Measurements from ENCODE around the gene SMG6. TPM values are rescaled to one million over a fixed set of nuclear protein-coding genes. Genes with fewer than 3 reads are reported as not detected.
A peak's percentile ranks its signal among the peaks of the same experiment; 100 is the strongest.

SMG6 gene
- total and polyA plus RNA-seq, 2 of the 13 experiments (the other 11 are each of a cell fraction or from before 2014, with no cell fraction given), result 4.6 to 14.6 TPM

DNA sequence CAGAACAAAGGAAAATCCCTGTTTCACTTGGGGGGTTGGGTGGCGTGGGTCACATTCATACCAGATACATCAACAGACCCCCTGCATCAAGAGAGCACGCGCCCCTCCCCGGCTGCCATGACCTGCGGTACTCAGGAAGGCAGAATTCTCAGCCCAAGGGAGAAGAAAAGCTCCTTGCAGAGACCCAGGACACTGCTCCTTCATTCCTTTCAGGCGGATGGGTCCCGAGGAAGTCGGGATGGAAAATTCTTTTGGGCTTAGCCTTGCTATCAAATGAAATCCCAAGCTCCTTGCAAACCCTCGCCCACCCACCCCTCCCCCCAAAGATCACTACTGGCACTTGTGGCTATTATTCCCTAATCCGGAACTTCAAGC, 208.1 kb downstream of the SMG6 start:
- intact Hi-C loops (cut with micrococcal nuclease; ENCODE audit: unreplicated experiment) (loop anchor here (1.0 to 5.0 kb wide), 3 partner anchors 62 to 149 kb away; no protein-coding TSS in a partner anchor), in situ Hi-C loops (cut with HindIII; ENCODE audit: extremely low pct_ligation_motif_present, low pct_unique_long_range_greater_than_20kb) (loop anchor here (5.0 kb wide), 1 partner anchor 147 kb away; no protein-coding TSS in a partner anchor)
- Histone ChIP-seq H3K27ac (ENCODE audit: extremely low read length, insufficient read depth, low read length) (peak overlapping the region; percentile 81), H3K4me1 (ENCODE audit: insufficient read depth, low read length) (peaks cover 39% of the 10 kb centered on the region), H3K79me2 (ENCODE audit: insufficient read depth, low read length) (no peaks in the 10 kb centered on the region), H3K4me2 (ENCODE audit: low read depth, low read length) (peak overlapping the region; percentile 58), H3K4me3 (replicated peaks in 1 of 3; ENCODE audit: insufficient read depth in 1 of 3, low read depth in 2 of 3, low read length in 3 of 3) (peak overlapping the region in 1 of 3 experiments; percentile 14; a peak in 1 of 6 replicates), H2AFZ (ENCODE audit: low read length) (no peak overlapping the region), H3K9me3 (ENCODE audit: low read length) (no peaks in the 10 kb centered on the region), H3K36me3 (replicated peaks in 1 of 2; ENCODE audit: control insufficient read depth in 1 of 2, insufficient read depth in 2 of 2, low read length in 2 of 2) (peaks cover 0 to 11% of the 10 kb centered on the region in 2 experiments; a peak in 1 of 5 replicates), H4K20me1 (ENCODE audit: insufficient read depth, low read length) (no peaks in the 10 kb centered on the region), H3K9ac (ENCODE audit: insufficient read depth, low read depth, low read length) (peak overlapping the region; percentile 48), H3K27me3 (ENCODE audit: control insufficient read depth in 1 of 2, insufficient read depth in 2 of 2, low read length in 2 of 2) (no peaks in the 10 kb centered on the region)
- WGBS (ENCODE audit: low lambda C conversion rate), result 50% methylated on average over 2 of the region's 10 CpGs
- CTCF ChIA-PET (ENCODE audit: low intra/inter-chr PET ratio, low total read pairs), result interaction anchor here (1.6 to 2.2 kb wide), 2 partner anchors 136 to 149 kb away, joined by 4 to 26 read pairs; no protein-coding TSS in a partner anchor
- DNase-seq (ENCODE audit: low spot score) (no peak), FAIRE-seq (no peak), ATAC-seq (peak; percentile 18; the same call in 2 of the 3 replicates)
- BruUV-seq (replicated peaks), result no TSS peak
- no peak for TF ChIP-seq SNAPC2 (CRISPR knock-in tag; IDR thresholded peaks at IDR 0.05)
- no peak for TF ChIP-seq THAP9 (CRISPR knock-in tag; IDR thresholded peaks at IDR 0.05; ENCODE audit: borderline replicate concordance)
- no peak for TF ChIP-seq MYC (CRISPR knock-in tag; IDR thresholded peaks at IDR 0.05; ENCODE audit: borderline replicate concordance)
- no peak for TF ChIP-seq ZNF10 (CRISPR knock-in tag; IDR thresholded peaks at IDR 0.05; ENCODE audit: borderline replicate concordance, low read depth)
- peak; percentile 1 for TF ChIP-seq ASH2L (IDR thresholded peaks at IDR 0.05; ENCODE audit: insufficient read length, low read depth, low read length)
- TF ChIP-seq KLF6 (CRISPR knock-in tag; IDR thresholded peaks at IDR 0.05), result no peak
- TF ChIP-seq, protein P1, sequence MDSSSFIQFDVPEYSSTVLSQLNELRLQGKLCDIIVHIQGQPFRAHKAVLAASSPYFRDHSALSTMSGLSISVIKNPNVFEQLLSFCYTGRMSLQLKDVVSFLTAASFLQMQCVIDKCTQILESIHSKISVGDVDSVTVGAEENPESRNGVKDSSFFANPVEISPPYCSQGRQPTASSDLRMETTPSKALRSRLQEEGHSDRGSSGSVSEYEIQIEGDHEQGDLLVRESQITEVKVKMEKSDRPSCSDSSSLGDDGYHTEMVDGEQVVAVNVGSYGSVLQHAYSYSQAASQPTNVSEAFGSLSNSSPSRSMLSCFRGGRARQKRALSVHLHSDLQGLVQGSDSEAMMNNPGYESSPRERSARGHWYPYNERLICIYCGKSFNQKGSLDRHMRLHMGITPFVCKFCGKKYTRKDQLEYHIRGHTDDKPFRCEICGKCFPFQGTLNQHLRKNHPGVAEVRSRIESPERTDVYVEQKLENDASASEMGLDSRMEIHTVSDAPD (CRISPR knock-in tag; IDR thresholded peaks at IDR 0.05), result no peak
- no peak for TF ChIP-seq FUBP1 (CRISPR knock-in tag; IDR thresholded peaks at IDR 0.05; ENCODE audit: borderline replicate concordance)
- POLR2A ChIA-PET, result interaction anchor here (1.2 kb wide), 1 partner anchor 149 kb away, joined by 7 read pairs; no protein-coding TSS in a partner anchor

Data from HepG2 (cell line).